Testis (tissue), 2 donors: ENCODE measurements around the gene OPRL1.

ENCODE experiments used
- POLR2A ChIP-seq: fragments of 450-650 bp; IDR thresholded peaks from one replicate; pipeline ENCODE4 v1.6.1; 2017; ENCODE audit warnings: antibody characterized with exemption, mild to moderate bottlenecking, moderate library complexity
- TF ChIP-seq, protein P1 (sequence below), 3 experiments: fragments of 450-650 bp in 2 of 3; fragments of 200-600 bp in 1 of 3; sonication (generic) in 1 of 3; IDR thresholded peaks; one replicate each; pipeline ENCODE4 v1.5.1; 2016 to 2019; ENCODE audit warnings: antibody characterized with exemption in 3 of 3, mild to moderate bottlenecking in 2 of 3, moderate library complexity in 1 of 3

- TF ChIP-seq, protein P1, sequence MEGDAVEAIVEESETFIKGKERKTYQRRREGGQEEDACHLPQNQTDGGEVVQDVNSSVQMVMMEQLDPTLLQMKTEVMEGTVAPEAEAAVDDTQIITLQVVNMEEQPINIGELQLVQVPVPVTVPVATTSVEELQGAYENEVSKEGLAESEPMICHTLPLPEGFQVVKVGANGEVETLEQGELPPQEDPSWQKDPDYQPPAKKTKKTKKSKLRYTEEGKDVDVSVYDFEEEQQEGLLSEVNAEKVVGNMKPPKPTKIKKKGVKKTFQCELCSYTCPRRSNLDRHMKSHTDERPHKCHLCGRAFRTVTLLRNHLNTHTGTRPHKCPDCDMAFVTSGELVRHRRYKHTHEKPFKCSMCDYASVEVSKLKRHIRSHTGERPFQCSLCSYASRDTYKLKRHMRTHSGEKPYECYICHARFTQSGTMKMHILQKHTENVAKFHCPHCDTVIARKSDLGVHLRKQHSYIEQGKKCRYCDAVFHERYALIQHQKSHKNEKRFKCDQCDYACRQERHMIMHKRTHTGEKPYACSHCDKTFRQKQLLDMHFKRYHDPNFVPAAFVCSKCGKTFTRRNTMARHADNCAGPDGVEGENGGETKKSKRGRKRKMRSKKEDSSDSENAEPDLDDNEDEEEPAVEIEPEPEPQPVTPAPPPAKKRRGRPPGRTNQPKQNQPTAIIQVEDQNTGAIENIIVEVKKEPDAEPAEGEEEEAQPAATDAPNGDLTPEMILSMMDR (IDR thresholded peaks at IDR 0.05) = no peak
- TF ChIP-seq POLR2A = no peak
Measured at GRCh38 chr20:64030371-64031134, 49.3 kb upstream of the OPRL1 start.
